HG02884 (cell line): Measurements from ENCODE around the gene MYO1B.

Experiments
- ATAC-seq: cut with Tn5 transposase; IDR thresholded peaks from one replicate; pipeline ENCODE4 v1.9.1; 2021; ENCODE audit warnings: mild to moderate bottlenecking, moderate library complexity; ENCODE audit not compliant: unreplicated experiment

MYO1B gene

DNA sequence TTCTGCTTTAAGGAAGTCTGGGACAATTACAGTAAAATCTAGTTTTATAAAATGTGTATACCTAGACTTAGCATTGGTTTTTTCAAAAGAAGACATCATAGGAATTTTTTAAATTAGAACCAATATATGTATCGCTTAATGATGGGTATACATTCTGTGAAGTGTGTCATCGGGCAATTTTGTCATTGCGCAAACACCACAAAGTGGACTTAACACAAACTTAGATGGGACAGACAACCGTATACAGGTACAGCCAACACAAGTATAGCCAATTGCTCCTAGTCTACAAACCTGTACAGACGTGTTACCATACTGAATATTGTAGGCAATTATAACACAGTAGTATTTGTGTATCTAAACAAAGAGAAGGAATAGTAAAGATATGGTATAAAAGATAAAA lies 12.7 kb downstream of the MYO1B start:
- no peak for ATAC-seq

DNA sequence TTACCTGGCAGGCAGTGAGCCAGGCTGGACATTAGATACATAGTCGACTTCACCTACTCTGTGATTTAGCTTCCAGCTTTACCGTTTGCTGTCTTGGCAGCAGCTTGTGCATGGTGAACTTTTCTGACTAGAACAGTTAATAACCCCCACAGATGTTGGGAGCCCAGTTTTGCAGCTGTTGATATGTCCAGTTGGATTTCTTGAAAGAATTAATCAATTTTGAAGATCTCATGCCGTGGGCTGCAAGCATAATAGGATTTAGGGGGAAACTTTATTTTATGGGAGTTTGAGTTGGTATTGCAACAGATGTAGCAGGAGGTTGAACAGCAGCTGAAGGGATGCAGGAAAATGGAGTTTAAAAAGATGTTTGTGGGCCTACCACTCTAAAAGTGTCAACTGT lies 13.8 kb downstream of the MYO1B start:
- no peak for ATAC-seq

DNA sequence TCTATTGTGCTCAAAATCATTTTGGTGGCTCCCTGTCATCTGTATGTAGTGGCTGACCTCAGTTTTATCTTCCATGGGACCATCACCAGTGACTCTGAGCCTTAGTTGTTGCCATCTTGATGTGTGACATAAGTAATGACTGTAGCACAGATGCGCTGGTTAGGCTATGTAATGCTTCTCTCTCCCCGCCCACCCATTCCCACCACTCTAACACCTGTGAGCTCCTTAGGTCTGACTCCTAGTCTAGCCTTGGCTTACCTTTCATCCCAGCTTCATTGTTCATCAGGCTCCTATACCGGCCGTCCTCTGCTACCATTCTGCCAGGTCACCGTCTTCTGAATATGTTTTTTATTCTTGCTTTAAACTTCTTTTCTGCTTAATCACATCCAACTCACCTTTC lies 17.2 kb downstream of the MYO1B start:
- ATAC-seq, result no peak

DNA sequence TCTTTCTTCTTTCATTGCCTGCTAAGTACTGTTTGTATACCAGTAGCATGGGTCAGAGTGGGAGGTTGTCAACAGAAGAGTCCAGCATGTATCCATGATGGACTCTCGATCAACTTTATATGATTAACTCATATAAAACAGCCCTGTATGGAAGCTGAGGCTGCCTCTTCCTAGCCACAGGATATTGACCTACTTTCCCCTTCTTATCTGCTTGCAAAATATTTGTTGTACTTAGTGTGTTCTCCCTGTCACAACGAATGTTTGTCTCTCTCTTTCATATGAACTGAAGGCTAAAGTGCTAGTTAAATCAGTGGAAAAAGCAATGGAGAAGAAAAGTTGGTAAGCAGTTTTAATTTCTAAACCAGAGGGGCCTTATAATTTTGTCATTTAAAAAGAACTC lies 17.8 kb downstream of the MYO1B start:
- ATAC-seq, result no peak

DNA sequence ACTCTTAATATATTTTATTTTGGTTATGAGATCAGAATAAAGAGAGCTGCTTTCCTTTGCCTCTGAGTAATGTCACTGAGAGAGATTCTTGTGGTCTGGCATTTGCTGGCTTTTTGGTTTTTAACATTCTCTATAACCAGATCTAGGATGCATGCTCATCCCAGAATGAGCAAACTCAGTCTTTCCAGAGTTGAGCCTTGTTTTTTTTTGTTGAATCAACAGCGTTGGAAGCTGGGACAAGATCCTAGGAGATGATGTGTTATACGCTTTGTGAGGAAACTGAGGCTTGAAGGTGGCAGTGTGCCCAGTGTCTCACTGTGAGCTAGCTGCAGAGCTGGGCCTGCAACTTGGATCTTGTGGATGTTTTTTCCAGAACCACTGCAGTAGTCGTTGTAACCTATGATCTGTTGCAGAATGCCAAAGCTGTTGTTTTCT lies 19.5 kb downstream of the MYO1B start:
- no peak for ATAC-seq

DNA sequence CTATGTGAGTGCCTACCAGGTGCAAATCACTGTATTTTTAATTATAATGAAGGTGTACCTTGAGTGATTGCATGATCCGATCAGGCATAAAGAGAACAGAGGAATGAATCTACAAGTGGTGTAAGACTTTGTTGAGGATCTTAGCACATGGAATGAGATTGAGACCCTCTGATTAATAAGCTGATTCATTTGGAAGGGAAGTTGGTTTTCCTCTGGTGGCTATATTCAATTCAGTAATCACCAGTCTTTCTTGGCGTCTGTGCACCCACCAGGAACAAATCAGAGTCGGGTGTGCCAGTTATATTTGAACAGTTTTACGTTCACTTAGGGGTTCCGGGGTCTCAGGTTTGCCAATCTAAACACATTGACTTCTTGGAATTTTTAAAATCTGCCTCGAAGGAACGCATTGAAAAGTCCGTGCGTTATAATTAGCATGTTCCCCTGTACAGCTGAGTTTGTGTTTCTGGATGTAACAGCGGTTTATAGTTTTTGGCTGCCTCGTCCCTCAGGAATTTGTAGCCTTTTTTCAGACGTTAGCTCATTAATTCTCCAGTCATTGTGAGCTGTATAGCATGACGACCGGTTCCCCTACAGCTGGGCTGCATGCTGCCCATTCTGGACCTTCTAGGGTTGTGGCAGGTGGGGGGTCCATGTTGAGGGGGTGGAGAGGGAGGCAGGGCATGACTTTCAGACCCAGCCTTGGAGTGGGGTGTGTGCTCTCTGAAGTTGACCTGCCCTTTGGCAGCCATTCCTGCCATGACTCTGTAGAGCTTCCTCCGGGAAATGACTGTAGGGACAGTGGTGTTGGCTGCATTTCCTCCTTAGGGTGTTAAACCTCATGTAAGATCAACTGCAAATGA lies 20.3 kb downstream of the MYO1B start:
- ATAC-seq, result no peak

DNA sequence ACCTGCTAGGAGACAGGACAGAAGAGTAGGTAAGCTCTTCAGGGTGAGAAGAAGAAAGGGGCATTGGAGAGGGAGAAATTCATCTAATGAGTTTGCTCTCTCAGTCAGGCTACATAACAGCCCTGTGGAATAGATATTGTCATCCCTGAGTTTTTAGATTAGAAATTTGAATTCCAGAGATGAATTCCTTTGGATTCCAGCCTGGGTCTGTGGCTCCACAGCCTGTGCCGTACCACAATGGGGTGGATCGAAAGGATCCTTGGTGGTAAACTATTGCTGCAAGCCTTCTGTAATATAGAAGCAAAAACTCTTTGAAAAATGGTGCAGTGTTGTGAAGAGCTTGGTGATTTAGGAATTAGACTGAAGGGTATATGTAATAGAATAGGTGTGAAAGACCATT lies 21.0 kb downstream of the MYO1B start:
- ATAC-seq, result no peak

DNA sequence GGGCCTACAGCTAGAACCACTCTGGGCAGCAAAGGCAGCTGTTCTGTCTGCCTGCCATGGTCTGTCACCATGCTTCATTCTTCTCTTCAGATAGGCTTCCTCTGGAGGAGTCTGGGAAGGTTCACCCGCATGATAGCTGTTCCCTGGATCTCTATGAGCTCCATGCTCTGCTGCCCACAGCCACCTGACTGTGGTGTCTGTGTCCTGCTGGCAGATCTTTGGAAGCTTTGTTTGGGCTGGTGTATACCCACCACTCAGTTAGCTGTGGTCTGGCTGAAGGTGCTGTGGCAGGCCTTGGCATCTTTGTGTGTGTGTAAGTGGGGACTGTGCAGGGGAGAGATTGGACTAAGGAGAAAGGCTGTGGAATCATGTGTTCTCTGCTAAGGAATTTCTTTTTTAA lies 23.4 kb downstream of the MYO1B start:
- no peak for ATAC-seq

DNA sequence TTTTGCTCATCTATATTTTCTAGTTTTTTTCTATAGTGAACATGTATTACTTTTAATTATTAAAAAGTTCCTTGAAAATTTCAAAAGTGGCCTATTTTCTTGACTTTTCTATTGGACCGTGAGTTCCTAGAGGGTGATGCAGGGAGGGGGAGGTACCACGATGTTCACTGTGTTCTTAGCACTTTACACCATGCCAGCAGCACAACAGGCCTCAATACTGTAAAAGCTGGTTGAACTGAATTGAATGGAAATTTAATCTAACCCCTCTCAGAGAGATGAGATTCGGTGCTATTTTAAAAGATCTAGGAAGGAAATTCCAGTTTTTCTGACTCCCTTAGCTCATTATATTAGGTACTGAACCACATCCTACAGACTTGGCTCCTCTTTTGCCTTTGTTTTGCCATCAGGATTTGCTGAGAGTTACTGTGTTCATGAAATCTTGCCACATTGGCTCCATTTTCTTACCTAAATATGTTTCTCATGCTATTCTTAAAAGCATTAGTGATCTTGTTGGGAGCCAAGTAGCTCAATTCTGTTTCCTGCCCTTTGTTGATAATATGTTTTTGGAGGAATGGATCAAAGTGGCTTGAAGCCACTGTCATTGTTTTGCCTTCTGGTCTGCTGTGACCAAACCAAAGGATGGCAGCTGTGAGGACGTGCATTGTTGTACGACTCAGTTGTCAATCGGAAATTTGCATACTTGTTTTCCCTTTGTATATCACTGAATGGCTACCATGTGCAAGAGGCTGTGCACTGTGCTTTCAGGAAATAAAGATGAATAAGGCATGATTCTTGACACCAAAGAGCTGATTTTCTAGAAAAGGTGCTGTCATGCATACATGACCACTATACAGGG lies 25.3 kb downstream of the MYO1B start:
- no peak for ATAC-seq

DNA sequence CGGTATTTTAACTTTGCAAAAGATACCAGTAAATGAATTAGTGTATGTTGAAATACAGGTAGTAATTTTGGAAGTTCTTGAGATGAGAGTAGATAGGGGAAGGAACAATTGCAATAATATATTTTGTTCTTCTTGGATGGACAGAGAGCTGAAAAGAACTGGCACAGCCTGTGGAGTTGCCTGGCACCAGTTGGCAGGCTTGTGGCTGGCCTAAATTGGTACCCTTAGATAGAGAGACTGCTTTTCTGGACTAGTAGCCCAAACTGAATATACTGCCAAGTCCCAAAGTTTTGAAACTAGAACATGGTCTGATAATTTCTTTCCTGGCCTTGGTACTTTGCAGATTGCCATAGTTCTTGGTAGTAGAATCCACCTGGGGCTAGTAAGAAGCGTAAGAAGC lies 26.9 kb downstream of the MYO1B start:
- no peak for ATAC-seq

DNA sequence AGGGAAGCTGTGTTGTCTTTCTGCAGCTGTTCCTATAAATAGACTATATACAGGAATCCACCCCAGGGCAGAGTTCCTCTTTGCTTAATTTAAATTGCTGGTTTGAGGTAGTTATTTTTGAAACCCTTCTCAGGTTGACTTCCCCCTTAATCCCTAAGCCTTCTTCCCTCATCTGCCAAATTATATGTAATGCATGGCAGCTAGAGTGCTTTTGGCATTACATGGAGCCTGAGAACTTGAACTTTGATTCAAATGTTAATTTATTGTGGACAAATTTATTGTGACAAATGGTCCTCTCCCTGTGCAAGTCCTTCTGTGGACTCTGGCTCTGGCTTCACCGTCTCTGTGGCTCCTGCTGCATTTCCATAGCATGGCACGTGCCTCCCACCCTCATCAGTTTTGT lies 29.2 kb downstream of the MYO1B start:
- ATAC-seq, result no peak

DNA sequence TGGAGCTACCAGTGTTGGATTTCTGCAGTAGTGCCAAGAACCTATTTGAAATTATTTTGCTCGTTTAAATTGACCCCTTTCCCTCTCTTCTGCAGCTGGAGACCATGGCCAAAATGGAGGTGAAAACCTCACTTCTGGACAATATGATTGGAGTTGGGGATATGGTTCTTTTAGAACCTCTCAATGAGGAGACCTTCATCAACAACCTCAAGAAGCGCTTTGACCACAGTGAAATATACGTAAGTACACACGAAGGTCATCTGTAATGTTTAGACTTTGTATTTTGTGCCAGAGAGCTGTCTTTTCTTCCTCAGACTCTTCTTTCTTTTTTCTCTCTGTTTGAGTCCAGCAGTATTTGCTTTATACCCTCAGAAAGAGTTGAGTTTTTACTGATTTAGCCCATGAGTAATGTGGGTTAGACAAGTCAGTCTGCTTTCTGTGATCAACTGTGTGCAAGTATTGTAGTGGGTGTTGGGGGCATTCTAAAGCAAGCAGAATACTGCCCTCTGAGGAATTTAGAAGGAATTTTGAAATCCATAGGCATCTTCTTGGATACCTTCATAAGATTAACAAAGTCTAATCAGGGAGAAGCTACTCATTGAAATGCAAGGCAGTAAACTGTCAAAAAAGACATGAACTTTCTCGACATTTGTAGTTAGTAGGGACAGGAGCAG lies 31.7 kb downstream of the MYO1B start:
- no peak for ATAC-seq

DNA sequence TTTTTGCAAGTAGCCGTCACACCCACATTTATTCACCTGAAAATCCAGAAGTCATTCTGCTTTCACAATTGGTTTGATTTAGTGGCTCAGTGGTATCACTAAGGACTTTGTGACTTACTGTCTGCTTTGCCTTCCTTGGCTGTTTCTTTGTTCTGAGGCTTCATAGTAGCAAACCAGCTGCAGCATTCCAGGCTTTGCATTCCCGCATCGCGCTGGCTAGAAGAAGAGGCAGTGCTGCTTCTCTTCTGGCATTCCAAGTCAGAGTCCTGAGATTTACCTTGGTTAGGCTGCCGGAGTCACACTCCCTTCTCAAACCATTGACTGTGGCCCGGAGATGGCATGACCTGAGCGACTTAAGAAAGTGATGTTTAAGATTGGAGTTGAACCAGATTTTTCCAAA lies 35.1 kb downstream of the MYO1B start:
- ATAC-seq, result no peak

DNA sequence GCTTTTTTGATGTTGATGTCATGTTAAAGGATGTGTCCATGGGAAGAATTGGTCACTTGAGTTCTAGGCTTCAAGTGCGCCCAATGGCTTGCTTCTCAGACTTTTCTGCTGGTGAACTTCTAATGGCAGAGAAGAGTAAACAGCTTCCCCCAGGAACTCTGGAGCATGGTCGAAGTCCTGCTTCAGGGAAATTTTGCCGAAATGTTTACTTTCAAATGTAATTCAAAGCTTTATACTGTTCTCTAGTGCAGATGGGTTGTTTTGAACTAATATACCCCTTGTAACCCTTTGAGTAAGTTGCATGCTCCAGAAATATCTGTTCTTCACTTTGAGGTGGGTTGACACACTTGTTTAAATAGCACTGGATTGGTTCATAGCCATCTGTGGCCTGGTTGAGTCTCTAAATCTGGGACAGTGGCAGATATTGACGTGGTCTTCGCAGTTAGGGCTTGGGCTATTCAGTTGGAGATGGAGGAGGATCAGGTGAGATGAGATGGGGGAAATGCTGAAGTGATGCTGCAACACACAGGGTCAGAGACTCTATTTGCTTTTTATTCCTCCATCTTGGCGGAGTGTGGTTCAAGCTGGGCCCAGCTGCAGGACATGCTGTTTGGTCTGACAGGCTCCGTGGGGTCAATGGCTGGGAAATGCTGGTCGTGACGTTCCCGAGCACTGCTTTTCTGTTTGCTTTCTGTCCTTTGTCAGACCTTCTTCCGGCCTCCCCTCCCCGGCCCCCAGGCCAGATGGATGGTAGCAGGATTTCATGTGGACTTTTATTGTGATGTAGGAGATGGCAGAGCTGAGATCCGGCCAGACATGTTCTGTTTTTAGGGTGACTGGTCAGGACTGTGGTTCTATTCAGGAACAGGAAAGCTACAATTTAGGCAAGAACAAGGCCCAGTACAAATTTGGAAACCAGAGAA lies 35.9 kb downstream of the MYO1B start:
- ATAC-seq, result no peak

DNA sequence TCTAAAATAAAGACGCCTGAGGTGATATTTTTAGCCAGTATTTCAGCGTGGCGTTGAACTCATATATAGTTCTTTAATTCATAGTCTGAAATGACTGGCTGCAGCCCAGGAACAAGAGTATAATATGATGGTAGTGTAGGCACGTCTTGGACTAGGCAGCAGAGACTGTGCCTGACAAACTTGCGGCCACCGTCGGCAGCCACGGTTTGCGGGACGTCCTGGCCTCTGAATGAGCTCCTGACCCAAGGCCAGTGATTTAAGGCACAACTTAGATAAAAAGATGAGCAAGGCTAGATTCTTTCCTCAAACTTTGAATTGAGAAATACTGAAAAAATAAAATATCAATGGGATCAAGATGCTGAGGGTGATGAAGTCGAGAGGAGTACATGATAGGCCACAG lies 40.0 kb downstream of the MYO1B start:
- ATAC-seq, result no peak

DNA sequence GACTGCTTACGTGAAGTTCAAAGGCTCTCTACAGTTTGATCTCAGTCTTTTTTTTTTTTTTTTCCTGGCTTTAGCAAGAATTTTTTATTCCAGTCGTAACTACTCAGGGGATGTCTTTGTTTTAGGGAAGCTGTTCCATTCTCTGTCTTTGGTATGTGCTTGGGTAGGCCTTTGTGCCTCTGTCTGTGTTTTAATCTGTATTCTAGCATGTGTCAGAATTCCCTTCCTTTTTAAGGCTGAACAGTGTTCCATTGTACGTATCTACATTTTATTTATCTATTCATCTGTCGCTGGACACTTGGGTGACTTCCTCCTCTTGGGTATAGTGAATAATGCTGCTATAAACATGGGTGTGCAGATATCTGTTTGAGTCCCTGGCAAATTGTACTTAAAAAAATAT lies 42.6 kb downstream of the MYO1B start:
- ATAC-seq, result no peak

DNA sequence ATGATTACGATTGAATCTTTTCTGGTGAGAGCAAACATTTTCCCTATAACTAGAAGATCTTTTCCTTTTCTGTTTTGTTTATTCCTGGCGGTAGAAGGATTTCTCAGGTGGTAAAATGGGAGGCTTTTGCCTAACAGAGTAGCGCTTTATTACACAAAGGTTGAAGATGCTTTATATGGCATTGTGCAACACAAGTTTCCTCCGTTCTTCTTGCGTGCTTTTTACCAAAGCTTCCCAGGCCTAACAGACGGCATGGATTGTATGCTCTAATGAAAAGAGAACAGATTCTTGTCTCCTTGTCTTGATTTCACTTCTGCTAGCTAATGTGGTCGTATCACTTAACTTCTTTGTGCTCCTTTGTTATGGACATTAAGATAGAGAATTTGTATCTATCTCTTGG lies 43.8 kb downstream of the MYO1B start:
- ATAC-seq, result no peak

DNA sequence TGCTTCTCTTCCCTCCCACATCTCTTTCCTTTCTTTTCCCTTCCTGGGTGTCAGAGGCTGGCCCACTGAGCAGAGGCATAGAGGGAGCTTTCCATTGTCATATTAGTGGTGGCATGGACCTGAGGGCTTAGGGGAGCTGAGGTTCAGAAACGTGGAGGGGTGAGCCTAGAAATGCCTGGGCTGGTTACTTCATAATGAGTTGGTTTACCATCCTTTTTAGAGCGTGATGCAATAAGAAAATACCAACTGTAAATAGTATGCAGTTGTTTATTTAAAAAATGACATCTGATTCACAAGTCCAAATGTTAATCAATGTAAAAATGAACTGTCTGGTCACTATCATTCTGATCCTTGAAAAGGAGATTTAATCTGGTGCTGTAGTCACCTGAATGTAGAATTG lies 46.3 kb downstream of the MYO1B start:
- ATAC-seq, result no peak

DNA sequence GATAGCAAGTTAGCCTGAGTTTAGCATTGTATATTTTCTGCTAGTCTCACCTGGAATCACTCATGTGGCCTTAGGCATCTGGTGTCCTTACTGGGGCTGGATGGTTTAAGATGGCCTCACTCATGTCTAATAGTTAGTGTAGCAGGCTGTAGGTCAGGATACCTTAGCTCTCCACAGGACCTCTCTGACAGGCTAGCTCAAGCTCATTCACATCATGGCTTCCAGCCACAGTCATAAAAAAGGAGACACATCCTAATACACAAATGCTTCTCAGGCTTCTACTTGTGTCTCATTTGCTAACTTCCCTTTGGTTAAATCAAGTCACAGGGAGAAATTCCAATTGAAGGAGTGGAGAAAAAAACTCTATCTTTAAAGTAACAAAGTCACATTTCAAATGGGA lies 47.7 kb downstream of the MYO1B start:
- ATAC-seq, result no peak

DNA sequence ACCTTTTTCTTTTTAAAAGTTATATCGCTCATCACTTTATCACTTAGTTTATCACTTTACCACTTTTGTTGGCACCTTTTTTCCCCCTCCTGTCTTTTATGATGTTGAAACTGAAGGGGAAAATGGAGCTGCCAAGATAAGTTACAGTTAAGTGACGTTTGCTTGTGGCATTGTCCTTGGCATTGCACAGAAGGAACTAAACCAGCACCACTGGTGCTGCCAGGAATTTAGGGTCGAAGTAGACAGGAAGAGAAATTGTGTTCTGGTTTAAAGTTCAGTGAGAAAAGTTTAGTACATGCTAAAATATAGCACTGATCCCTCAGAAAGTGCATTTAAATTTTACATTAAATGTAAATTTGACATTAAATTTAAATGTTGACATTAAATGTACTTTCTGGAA lies 49.9 kb downstream of the MYO1B start:
- no peak for ATAC-seq
